ENCODE results near the gene PRR13.

DNA sequence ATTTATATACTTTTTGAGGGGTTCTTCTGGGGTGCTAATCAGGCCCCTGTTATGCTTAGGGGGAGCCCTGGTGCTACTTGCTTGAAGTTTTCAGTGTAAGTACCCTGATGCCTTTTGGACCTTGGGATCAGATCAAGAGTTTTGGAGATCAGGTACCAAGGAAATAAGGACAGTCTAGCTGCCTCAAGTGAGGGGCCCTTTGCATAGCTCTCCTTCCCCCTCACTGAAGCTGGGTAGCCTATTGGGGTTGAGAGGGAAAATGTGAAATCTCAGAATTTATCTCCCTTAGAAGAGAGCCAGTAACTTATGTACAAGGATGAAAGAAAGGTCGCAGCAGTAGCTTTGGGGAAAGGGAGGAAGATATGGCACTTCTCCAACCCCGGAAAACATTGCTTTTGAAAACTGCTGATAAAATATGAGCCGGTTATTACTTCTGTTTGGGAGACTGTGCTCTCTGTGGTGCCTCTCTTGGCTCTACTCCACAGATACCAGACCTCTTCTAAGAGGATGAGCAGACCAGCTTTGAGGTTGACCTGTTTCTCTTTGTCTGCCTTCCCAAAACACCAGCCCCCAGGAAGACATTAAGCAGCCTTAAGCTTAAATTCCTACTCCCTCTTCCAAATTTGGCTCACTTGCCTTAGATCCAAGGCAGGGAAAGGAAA lies 26.6 kb upstream of the PRR13 start:
- no peak for TF ChIP-seq YY1 (IDR thresholded peaks at IDR 0.05; ENCODE audit: insufficient read depth, insufficient read length)
- no peak for TF ChIP-seq ZNF274 (IDR thresholded peaks at IDR 0.05; ENCODE audit: low read depth, low read length)
